Gastroesophageal sphincter (tissue), 4 donors: ENCODE results near the gene UBXN10. TPM values are rescaled to one million over a fixed set of nuclear protein-coding genes. Genes with fewer than 3 reads are reported as not detected.

Experiments used
- ATAC-seq: fragments of 150-250 bp; one replicate; pipeline ENCODE4 v1.9.1; 2016; ENCODE audit warnings: mild to moderate bottlenecking, moderate library complexity
- H3K27ac ChIP-seq, 4 donors: fragments of 200-600 bp; sonication (generic) in 3 of 4; 1 replicate in 3 of 4; 2 replicates in 1 of 4; pipeline ENCODE4 v1.5.1; 2016 to 2019
- H3K27me3 ChIP-seq: fragments of 200-600 bp; sonication (generic); one replicate; pipeline ENCODE4 v1.5.1; 2019
- H3K36me3 ChIP-seq, 2 donors: fragments of 200-600 bp; sonication (generic); one replicate each; pipeline ENCODE4 v1.5.1; 2019; ENCODE audit warnings: control low read depth in 1 of 2
- H3K4me1 ChIP-seq, 3 donors: fragments of 200-600 bp; sonication (generic); 1 replicate in 2 of 3; 2 replicates in 1 of 3; pipeline ENCODE4 v1.5.1; 2016 to 2019; ENCODE audit warnings: control low read depth in 2 of 3
- H3K4me3 ChIP-seq, 2 donors: fragments of 200-600 bp; sonication (generic); one replicate each; pipeline ENCODE4 v1.5.1; 2019; ENCODE audit warnings: mild to moderate bottlenecking in 1 of 2, moderate library complexity in 1 of 2
- H3K9me3 ChIP-seq, 3 donors: fragments of 200-600 bp; sonication (generic); one replicate each; pipeline ENCODE4 v1.5.1; 2017 to 2019; ENCODE audit warnings: control low read depth in 2 of 3
- EP300 ChIP-seq: sonication (generic); formaldehyde crosslinking; IDR thresholded peaks from one replicate; pipeline ENCODE4 v1.6.1; 2017; ENCODE audit warnings: antibody characterized with exemption, mild to moderate bottlenecking
- POLR2A ChIP-seq, 2 donors: fragments of 450-650 bp; IDR thresholded peaks; one replicate each; pipeline ENCODE4 v1.6.1; 2017; ENCODE audit warnings: antibody characterized with exemption in 2 of 2, mild to moderate bottlenecking in 2 of 2, moderate library complexity in 1 of 2
- POLR2AphosphoS5 ChIP-seq: sonication (generic); formaldehyde crosslinking; IDR thresholded peaks from one replicate; pipeline ENCODE4 v1.6.1; 2017; ENCODE audit warnings: antibody characterized with exemption
- WGBS, 2 donors: methylation state at CpG; one replicate each; pipeline ENCODE4 v1.1.5; 2018; ENCODE audit warnings: low coverage in 1 of 2; 5-methylcytosine and 5-hydroxymethylcytosine counted together
- total RNA-seq, 4 donors: library from RNA; depleted of rRNA; stranded (reverse); fragments of >200 nt; gene quantifications; one replicate each; pipeline ENCODE4 v1.1.0, GENCODE V29; 2016
- TF ChIP-seq, protein P1 (sequence below), 4 experiments: fragments of 200-600 bp in 2 of 4; fragments of 450-650 bp in 2 of 4; sonication (generic) in 1 of 4; IDR thresholded peaks; one replicate each; pipeline ENCODE4 v1.5.1; 2017 to 2019; ENCODE audit warnings: antibody characterized with exemption in 4 of 4, mild to moderate bottlenecking in 2 of 4, moderate library complexity in 2 of 4

The UBXN10 gene, protein sequence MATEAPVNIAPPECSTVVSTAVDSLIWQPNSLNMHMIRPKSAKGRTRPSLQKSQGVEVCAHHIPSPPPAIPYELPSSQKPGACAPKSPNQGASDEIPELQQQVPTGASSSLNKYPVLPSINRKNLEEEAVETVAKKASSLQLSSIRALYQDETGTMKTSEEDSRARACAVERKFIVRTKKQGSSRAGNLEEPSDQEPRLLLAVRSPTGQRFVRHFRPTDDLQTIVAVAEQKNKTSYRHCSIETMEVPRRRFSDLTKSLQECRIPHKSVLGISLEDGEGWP
- 10 to 100 TPM in 3 of 4 donors, 1 to 10 TPM in 1; 9.2 to 27.9 (median 18.8) TPM for total RNA-seq

DNA sequence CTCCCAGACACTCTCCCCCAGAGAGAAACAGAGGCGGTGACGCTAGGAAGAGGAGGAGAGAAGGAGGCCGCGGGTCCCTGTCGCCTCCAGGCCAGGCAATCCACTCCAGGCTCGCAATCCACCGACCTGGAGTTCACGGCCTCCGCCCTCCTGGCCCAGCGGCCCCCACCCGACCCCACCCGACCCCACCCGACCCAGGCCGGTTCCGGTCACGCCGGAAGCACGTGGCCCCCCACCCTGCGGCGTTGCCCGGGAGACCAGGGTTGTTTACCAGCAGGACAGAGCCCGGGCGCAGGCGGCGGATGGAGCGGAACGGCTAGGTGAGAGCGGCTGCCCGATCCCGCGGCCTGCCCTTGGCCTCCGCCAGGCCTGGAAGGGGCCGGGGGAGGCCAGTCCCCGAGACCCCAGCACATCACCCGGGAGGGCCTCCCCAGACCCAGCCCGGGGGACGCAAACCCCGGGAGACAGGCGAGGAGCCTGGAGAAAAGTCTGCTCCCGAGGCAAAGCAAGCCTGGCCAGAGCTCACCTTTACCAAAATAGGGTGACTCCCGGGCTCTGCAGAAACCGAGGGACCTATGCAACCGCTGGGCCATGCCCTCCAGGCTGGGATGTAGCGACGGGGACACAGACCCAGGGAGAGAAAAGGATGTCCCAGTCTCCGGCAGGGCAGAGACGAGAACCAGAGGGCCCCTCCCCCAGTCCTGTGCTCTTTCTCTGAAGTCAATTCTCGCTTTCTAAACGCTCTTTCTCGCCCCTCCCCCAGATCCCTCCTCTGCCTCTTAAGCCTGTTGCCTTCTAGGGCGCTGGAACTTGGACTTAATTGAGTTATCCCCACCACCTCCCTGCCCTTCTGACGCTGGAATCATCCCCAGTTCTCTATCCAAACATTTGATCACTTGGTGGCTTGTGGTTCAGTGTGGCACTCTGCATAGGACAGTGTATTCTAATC is at the start of gene UBXN10, which contains the start of gene PLA2G2C:
Gene UBXN10 (plus strand): TSS at position 263 of the 949 bp plus-strand sequence. CDS start 4,466 bp downstream, outside the sequence.
Gene PLA2G2C (minus strand): TSS at position 685 of the 949 bp plus-strand sequence. CDS start 9,155 bp downstream, outside the sequence.
- Histone ChIP-seq H3K27ac (peak within 1 kb of the TSS; percentile 74 to 93 (median 88)), H3K4me1 (peaks cover 0 to 66% (median 8%) of the 10 kb centered on the region in 3 donors), H3K4me3 (peak within 1 kb of the TSS; percentile 68 to 80), H3K9me3 (no peaks in the 10 kb centered on the region), H3K27me3 (no peaks in the 10 kb centered on the region), H3K36me3 (peaks cover 0 to 4% of the 10 kb centered on the region in 2 donors)
- ATAC-seq, result peak; percentile 81
- 0 to 1% methylated on average over 1 to 11 of the region's 52 CpGs for WGBS, 2 donors
- TF ChIP-seq, protein P1, sequence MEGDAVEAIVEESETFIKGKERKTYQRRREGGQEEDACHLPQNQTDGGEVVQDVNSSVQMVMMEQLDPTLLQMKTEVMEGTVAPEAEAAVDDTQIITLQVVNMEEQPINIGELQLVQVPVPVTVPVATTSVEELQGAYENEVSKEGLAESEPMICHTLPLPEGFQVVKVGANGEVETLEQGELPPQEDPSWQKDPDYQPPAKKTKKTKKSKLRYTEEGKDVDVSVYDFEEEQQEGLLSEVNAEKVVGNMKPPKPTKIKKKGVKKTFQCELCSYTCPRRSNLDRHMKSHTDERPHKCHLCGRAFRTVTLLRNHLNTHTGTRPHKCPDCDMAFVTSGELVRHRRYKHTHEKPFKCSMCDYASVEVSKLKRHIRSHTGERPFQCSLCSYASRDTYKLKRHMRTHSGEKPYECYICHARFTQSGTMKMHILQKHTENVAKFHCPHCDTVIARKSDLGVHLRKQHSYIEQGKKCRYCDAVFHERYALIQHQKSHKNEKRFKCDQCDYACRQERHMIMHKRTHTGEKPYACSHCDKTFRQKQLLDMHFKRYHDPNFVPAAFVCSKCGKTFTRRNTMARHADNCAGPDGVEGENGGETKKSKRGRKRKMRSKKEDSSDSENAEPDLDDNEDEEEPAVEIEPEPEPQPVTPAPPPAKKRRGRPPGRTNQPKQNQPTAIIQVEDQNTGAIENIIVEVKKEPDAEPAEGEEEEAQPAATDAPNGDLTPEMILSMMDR (IDR thresholded peaks at IDR 0.05), result no peak
- peak; percentile 0 to 47 for TF ChIP-seq POLR2A (IDR thresholded peaks at IDR 0.05)
- peak; percentile 78 for TF ChIP-seq POLR2AphosphoS5

- no peaks in the 10 kb centered on the region for H3K9me3 ChIP-seq
- TF ChIP-seq POLR2A (IDR thresholded peaks at IDR 0.05) (no peak), POLR2AphosphoS5 (no peak), EP300 (no peak)
- TF ChIP-seq, protein P1 (IDR thresholded peaks at IDR 0.05), result no peak
- H3K4me3 ChIP-seq, result no peak overlapping the region
- peaks cover 29% of the 10 kb centered on the region for H3K27me3 ChIP-seq
- H3K4me1 ChIP-seq, result no peaks in the 10 kb centered on the region
- H3K36me3 ChIP-seq, result no peaks in the 10 kb centered on the region
- 85 to 100% methylated on average over 3 of the region's 3 CpGs for WGBS, 2 donors
- no peak overlapping the region for H3K27ac ChIP-seq
- ATAC-seq, result no peak
Measured at GRCh38 chr1:20136249-20136648, 49.6 kb upstream of the UBXN10 start.

- Histone ChIP-seq H3K4me1 (no peaks in the 10 kb centered on the region), H3K36me3 (no peaks in the 10 kb centered on the region), H3K27ac (no peak overlapping the region), H3K4me3 (no peak overlapping the region), H3K27me3 (peaks cover 35% of the 10 kb centered on the region), H3K9me3 (no peaks in the 10 kb centered on the region)
- ATAC-seq, result no peak
- TF ChIP-seq POLR2A (IDR thresholded peaks at IDR 0.05) (no peak), EP300 (no peak), POLR2AphosphoS5 (no peak)
- TF ChIP-seq, protein P1 (IDR thresholded peaks at IDR 0.05), result no peak
- WGBS, 2 donors, result 86 to 100% methylated on average over 1 to 3 of the region's 4 CpGs
Measured at GRCh38 chr1:20137055-20137454, 48.8 kb upstream of the UBXN10 start.

DNA sequence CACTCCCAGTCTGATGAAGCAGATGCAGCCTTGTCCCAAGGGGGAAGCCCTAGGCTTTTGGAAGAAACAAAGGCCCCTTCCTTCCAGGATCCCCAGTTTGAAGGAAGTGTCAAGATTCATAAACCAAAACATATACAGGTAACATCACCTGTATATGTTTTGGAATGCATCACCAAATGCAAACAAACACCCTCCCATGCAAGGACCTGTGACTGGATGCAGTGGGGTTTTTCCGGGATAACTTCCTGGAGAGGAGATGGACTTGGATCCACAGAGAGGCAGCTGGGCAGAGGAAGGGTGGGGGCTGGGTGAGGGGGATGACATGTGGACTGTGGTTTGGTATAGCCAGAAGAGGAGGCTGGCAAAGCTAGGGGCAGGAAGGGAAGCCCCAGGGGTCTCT is 48.3 kb upstream of the UBXN10 start:
- 100% methylated on average over 1 of the region's 1 CpG; no CpG with 5 or more reads in 1 of the 2 donors for WGBS, 2 donors
- H3K4me3 ChIP-seq, result no peak overlapping the region

More for the DNA sequence above, 48.3 kb upstream of the UBXN10 start:
- H3K4me1 ChIP-seq, result no peaks in the 10 kb centered on the region
- H3K27ac ChIP-seq, result no peak overlapping the region
- H3K36me3 ChIP-seq, result no peaks in the 10 kb centered on the region
- peaks cover 36% of the 10 kb centered on the region for H3K27me3 ChIP-seq
- no peak for ATAC-seq
- H3K9me3 ChIP-seq, result no peaks in the 10 kb centered on the region
- TF ChIP-seq, protein P1 (IDR thresholded peaks at IDR 0.05), result no peak
- TF ChIP-seq EP300, result no peak
- TF ChIP-seq POLR2AphosphoS5, result no peak
- TF ChIP-seq POLR2A (IDR thresholded peaks at IDR 0.05), result no peak
